Keratinocyte (primary cell): ENCODE results near the gene FSD1. TPM values are rescaled to one million over a fixed set of nuclear protein-coding genes. Genes with fewer than 3 reads are reported as not detected.

Experiments used
- DNase-seq: peaks from one replicate; pipeline ENCODE4 v3.0.0-alpha.2; 2011; ENCODE audit warnings: low read depth, missing footprints, low spot score
- FAIRE-seq: peaks from 2 replicates; lab custom pipeline; 2011; peaks lifted over from hg19 to GRCh38; lab: Jason Lieb, UNC
- H2AFZ ChIP-seq: 2 replicates; pipeline ENCODE4 v1.6.0; 2012; ENCODE audit warnings: low read length, control low read depth, inconsistent platforms; ENCODE audit not compliant: control insufficient read depth
- H3K27ac ChIP-seq: 2 replicates; pipeline ENCODE4 v1.5.1; 2011; ENCODE audit warnings: low read length; ENCODE audit not compliant: control insufficient read depth, insufficient read depth
- H3K27me3 ChIP-seq: 3 replicates; pipeline ENCODE4 v1.6.0; 2011; ENCODE audit warnings: low read length; ENCODE audit not compliant: control insufficient read depth, insufficient read depth; ENCODE audit errors: extremely low read depth
- H3K36me3 ChIP-seq, 2 experiments: 2 replicates in 1 of 2; 3 replicates in 1 of 2; pipeline ENCODE4 v1.5.1; 2011; ENCODE audit warnings: low read length in 2 of 2, mild to moderate bottlenecking in 1 of 2; ENCODE audit not compliant: control insufficient read depth in 2 of 2, insufficient read depth in 2 of 2; ENCODE audit errors: extremely low read depth in 1 of 2
- H3K4me1 ChIP-seq: 3 replicates; pipeline ENCODE4 v1.5.1; 2011; ENCODE audit warnings: low read length; ENCODE audit not compliant: control insufficient read depth, insufficient read depth; ENCODE audit errors: extremely low read depth
- H3K4me2 ChIP-seq: 3 replicates; pipeline ENCODE4 v1.6.0; 2011; ENCODE audit warnings: low read depth, low read length; ENCODE audit not compliant: control insufficient read depth, insufficient read depth; ENCODE audit errors: extremely low read depth
- H3K4me3 ChIP-seq, 3 experiments: fragments of 200-600 bp in 1 of 3; sonication (generic) in 1 of 3; 2 replicates in 2 of 3; 3 replicates in 1 of 3; pipeline ENCODE4 v1.5.1; 2011 to 2016; ENCODE audit warnings: low read length in 3 of 3, mild to moderate bottlenecking in 3 of 3, control low read depth in 2 of 3, inconsistent platforms in 1 of 3, low read depth in 1 of 3, mixed read lengths in 1 of 3, mixed run types in 1 of 3, moderate library complexity in 1 of 3; ENCODE audit not compliant: control insufficient read depth in 2 of 3, insufficient read depth in 2 of 3; ENCODE audit errors: extremely low read depth in 1 of 3
- H3K79me2 ChIP-seq: 2 replicates; pipeline ENCODE4 v1.6.0; 2012; ENCODE audit warnings: low read length; ENCODE audit not compliant: control insufficient read depth, insufficient read depth
- H3K9ac ChIP-seq: 3 replicates; pipeline ENCODE4 v1.6.0; 2011; ENCODE audit warnings: low read length; ENCODE audit not compliant: control insufficient read depth, insufficient read depth; ENCODE audit errors: extremely low read depth
- H3K9me1 ChIP-seq: 3 replicates; pipeline ENCODE4 v1.6.0; 2011; ENCODE audit warnings: low read length; ENCODE audit not compliant: control insufficient read depth, insufficient read depth; ENCODE audit errors: extremely low read depth
- H3K9me3 ChIP-seq: 2 replicates; pipeline ENCODE4 v1.5.1; 2012; ENCODE audit warnings: low read depth, low read length; ENCODE audit not compliant: control insufficient read depth
- H4K20me1 ChIP-seq: 3 replicates; pipeline ENCODE4 v1.6.0; 2011; ENCODE audit warnings: low read length; ENCODE audit not compliant: control insufficient read depth, insufficient read depth; ENCODE audit errors: extremely low read depth
- EZH2 ChIP-seq: IDR thresholded peaks from one replicate; pipeline ENCODE4 v1.6.1; 2012; ENCODE audit warnings: inconsistent platforms, mild to moderate bottlenecking, low read length, moderate library complexity
- dilution Hi-C: fragments of 300-500 bp; cut with MboI; formaldehyde crosslinking; loops from one replicate; pipeline ENCODE4 v1.7.0; 2020; ENCODE audit warnings: low sequenced_read_pairs; ENCODE audit not compliant: extremely low pct_ligation_motif_present
- polyA plus RNA-seq, 5 experiments: library from polyadenylated mRNA; depleted of rRNA in 3 of 5; stranded (reverse) in 3 of 5; stranded (forward) in 1 of 5; unstranded in 1 of 5; fragments of >200 nt; gene quantifications; 1 replicate in 1 of 5; 2 replicates in 3 of 5; 3 replicates in 1 of 5; pipeline versions ENCODE4 v1.2.1 to v1.2.3, GENCODE V29; 2011 to 2012; ENCODE audit warnings: missing spikeins in 2 of 5, low read depth in 1 of 5, low replicate concordance in 1 of 5
- TF ChIP-seq, protein P1 (sequence below), 3 experiments: IDR thresholded peaks in 1 of 3; conservative IDR thresholded peaks in 1 of 3; optimal IDR thresholded peaks in 1 of 3; 2 replicates in 2 of 3; 3 replicates in 1 of 3; pipeline versions ENCODE3 to v1.5.1; 2011; ENCODE audit warnings: low read length in 3 of 3, mild to moderate bottlenecking in 3 of 3, moderate library complexity in 2 of 3, control low read depth in 1 of 3, inconsistent platforms in 1 of 3; ENCODE audit not compliant: insufficient read depth in 2 of 3; ENCODE audit errors: extremely low read depth in 1 of 3

The FSD1 gene
- polyA plus RNA-seq, 1 donor (not counting 4 experiments of a cell fraction or from before 2014, with no cell fraction given) = 0.49 TPM

DNA sequence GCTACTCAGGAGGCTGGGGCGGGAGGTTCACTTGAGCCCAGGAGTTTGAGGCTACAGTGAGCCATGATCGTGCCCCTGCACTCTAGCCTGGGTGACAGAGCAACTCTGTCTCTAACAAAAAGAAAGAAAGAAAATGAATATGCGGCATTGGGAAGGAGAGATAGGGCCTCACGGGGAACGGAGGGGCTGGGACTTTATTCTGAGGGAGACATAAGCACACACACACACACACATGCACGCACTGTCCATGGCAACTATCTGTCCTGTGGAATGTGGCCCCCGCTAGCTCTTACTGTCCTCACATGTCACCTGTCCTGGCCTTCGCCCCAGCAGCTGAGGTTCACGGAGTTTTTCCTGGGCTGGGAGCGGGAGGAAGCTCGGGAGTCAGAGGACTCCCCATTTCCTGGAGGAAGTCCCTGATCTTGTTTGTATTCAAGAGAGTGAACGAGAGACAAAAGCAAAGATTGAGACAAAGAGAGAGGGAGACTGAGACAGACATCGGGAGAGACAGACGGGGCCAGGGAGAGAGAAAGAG is 33.6 kb downstream of the FSD1 start:
- H3K4me2 ChIP-seq = peak overlapping the region; percentile 95
- dilution Hi-C loops = no loop called here
- no peaks in the 10 kb centered on the region for H3K9me3 ChIP-seq
- peak overlapping the region; percentile 57 for H3K27ac ChIP-seq
- peak overlapping the region; percentile 60 to 83 (median 65) for H3K4me3 ChIP-seq
- no peak for TF ChIP-seq EZH2
- TF ChIP-seq, protein P1, sequence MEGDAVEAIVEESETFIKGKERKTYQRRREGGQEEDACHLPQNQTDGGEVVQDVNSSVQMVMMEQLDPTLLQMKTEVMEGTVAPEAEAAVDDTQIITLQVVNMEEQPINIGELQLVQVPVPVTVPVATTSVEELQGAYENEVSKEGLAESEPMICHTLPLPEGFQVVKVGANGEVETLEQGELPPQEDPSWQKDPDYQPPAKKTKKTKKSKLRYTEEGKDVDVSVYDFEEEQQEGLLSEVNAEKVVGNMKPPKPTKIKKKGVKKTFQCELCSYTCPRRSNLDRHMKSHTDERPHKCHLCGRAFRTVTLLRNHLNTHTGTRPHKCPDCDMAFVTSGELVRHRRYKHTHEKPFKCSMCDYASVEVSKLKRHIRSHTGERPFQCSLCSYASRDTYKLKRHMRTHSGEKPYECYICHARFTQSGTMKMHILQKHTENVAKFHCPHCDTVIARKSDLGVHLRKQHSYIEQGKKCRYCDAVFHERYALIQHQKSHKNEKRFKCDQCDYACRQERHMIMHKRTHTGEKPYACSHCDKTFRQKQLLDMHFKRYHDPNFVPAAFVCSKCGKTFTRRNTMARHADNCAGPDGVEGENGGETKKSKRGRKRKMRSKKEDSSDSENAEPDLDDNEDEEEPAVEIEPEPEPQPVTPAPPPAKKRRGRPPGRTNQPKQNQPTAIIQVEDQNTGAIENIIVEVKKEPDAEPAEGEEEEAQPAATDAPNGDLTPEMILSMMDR (optimal IDR thresholded peaks at IDR 0.05 in 1 of 3, IDR thresholded peaks at IDR 0.05 in 1 of 3, conservative IDR thresholded peaks at IDR 0.05 in 1 of 3; ENCODE audit: extremely low read depth in 1 of 3, insufficient read depth in 2 of 3, low read length in 3 of 3) = no peak
- no peaks in the 10 kb centered on the region for H3K9me1 ChIP-seq
- no peaks in the 10 kb centered on the region for H3K27me3 ChIP-seq
- peaks cover 6% of the 10 kb centered on the region for H3K4me1 ChIP-seq
- FAIRE-seq (peak; percentile 13), DNase-seq (no peak)
- no peaks in the 10 kb centered on the region for H4K20me1 ChIP-seq
- H2AFZ ChIP-seq = peak overlapping the region; percentile 85
- H3K36me3 ChIP-seq = peaks cover 0 to 5% of the 10 kb centered on the region in 2 experiments
- peaks cover 1% of the 10 kb centered on the region for H3K79me2 ChIP-seq
- peak overlapping the region; percentile 80 for H3K9ac ChIP-seq

DNA sequence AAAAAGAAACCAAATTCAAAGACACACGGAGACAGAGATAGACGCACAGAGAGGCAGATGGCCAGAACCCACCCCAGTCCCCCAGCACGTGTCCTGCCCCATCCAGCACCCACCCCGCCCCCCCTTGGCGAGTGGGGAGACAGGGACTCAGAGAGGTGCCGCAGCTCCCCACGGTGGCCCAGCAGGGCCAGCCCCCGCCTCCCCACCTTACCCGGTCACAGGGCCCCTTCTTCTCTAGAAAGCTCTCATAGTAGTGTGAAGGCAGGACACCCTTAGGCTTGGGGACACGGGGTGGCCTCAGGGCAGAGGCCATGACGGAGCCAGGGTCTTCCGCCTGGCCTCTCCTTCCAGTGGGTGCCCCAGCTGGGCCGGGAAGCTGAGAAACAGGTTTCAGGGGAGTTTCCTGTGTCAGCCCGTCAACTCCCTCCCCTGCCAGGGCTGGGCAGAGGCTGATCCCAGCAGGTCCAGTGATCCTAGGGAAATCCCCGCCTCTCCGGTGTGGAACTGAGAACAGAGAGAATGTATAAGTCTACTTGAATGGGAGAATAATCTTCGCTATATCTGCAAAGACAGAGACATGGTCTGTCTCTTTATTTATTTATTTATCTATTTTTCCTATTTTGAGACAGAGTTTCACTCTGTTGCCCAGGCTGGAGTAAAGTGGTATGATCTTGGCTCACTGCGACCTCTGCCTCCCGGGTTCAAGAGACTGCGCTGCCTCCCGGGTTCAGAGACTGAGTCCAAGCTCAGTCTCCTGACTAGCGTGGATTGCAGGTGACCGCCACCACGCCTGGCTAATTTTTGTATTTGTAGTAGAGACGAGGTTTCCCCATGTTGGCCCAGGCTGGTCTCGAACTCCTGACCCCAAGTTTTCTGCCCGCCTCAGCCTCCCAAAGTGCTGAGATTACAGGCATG is 34.3 kb downstream of the FSD1 start, which contains the start of gene STAP2:
Gene STAP2 (minus strand): TSS at position 387 of the 915 bp plus-strand sequence. CDS start 74 bp downstream, at position 313.
- Histone ChIP-seq H3K4me2 (peak within 1 kb of the TSS; percentile 95), H3K9me1 (no peaks in the 10 kb centered on the region), H3K36me3 (peaks cover 0 to 3% of the 10 kb centered on the region in 2 experiments), H3K9me3 (no peaks in the 10 kb centered on the region), H3K27me3 (no peaks in the 10 kb centered on the region), H2AFZ (peak within 1 kb of the TSS; percentile 85), H3K4me3 (peak within 1 kb of the TSS; percentile 60 to 83 (median 65)), H4K20me1 (no peaks in the 10 kb centered on the region), H3K27ac (peak within 1 kb of the TSS; percentile 57), H3K9ac (peak within 1 kb of the TSS; percentile 80), H3K79me2 (peaks cover 1% of the 10 kb centered on the region), H3K4me1 (peaks cover 9% of the 10 kb centered on the region)
- dilution Hi-C loops = no loop called here
- FAIRE-seq (peak; percentile 41), DNase-seq (no peak)
- no peak for TF ChIP-seq EZH2
- TF ChIP-seq, protein P1 (optimal IDR thresholded peaks at IDR 0.05 in 1 of 3, IDR thresholded peaks at IDR 0.05 in 1 of 3, conservative IDR thresholded peaks at IDR 0.05 in 1 of 3; ENCODE audit: extremely low read depth in 1 of 3, insufficient read depth in 2 of 3, low read length in 3 of 3) = no peak
